SK-N-SH (cell line): ENCODE measurements around the gene CSRNP3. TPM values are rescaled to one million over a fixed set of nuclear protein-coding genes. Genes with fewer than 3 reads are reported as not detected.

ENCODE experiments used
- CTCF ChIA-PET: fragments of 300-600, 350-600 bp; formaldehyde crosslinking; extraction: SDS; loops from one replicate; lab custom pipeline; 2021; lab: Yijun Ruan, JAX
- POLR2A ChIA-PET: fragments of 350-600 bp; sonication (Branson Sonifier 250); formaldehyde crosslinking; extraction: SDS; loops from one replicate; lab custom pipeline; 2020; ENCODE audit warnings: antibody characterized with exemption, inconsistent platforms; lab: Yijun Ruan, JAX
- DNase-seq: peaks from one replicate; pipeline ENCODE4 v3.0.0; 2012
- H2AFZ ChIP-seq: fragments of 200-600 bp; sonication (generic); 2 replicates; pipeline ENCODE4 v1.8.1; 2016; ENCODE audit warnings: antibody characterized with exemption, mild to moderate bottlenecking, low read depth
- H3F3A ChIP-seq: fragments of 200-600 bp; sonication (generic); replicated peaks from 2 replicates; pipeline ENCODE3; 2016; ENCODE audit warnings: antibody characterized with exemption, mild to moderate bottlenecking; ENCODE audit not compliant: insufficient read depth
- H3K27ac ChIP-seq, 2 experiments: fragments of 200-500 bp in 1 of 2; fragments of 200-600 bp in 1 of 2; sonication (Bioruptor generic) in 1 of 2; sonication (generic), shearing (Covaris generic) in 1 of 2; 2 replicates each; pipeline versions ENCODE4 v1.5.1 to v1.6.1; 2014 to 2016; ENCODE audit warnings: low read depth in 2 of 2, inconsistent platforms in 1 of 2, low read length in 1 of 2, mild to moderate bottlenecking in 1 of 2, mixed read lengths in 1 of 2
- H3K27me3 ChIP-seq: fragments of 200-600 bp; sonication (generic), shearing (Covaris generic); 2 replicates; pipeline ENCODE4 v1.6.1; 2016; ENCODE audit warnings: mixed run types; ENCODE audit not compliant: insufficient read depth
- H3K36me3 ChIP-seq, 2 experiments: fragments of 200-500 bp in 1 of 2; fragments of 200-600 bp in 1 of 2; sonication (Bioruptor generic) in 1 of 2; sonication (generic) in 1 of 2; replicated peaks in 1 of 2; 2 replicates each; pipeline versions ENCODE3 to v1.5.1; 2014 to 2016; ENCODE audit warnings: low read length in 1 of 2, mild to moderate bottlenecking in 1 of 2; ENCODE audit not compliant: insufficient read depth in 2 of 2, control insufficient read depth in 1 of 2
- H3K4me1 ChIP-seq, 2 experiments: fragments of 200-500 bp in 1 of 2; fragments of 200-600 bp in 1 of 2; sonication (Bioruptor generic) in 1 of 2; sonication (generic), shearing (Covaris generic) in 1 of 2; 2 replicates each; pipeline versions ENCODE4 v1.5.1 to v1.6.1; 2014 to 2016; ENCODE audit warnings: low read depth in 1 of 2, low read length in 1 of 2, mixed run types in 1 of 2; ENCODE audit not compliant: insufficient read depth in 2 of 2, control insufficient read depth in 1 of 2
- H3K4me2 ChIP-seq: fragments of 200-600 bp; sonication (generic), shearing (Covaris generic); 2 replicates; pipeline ENCODE4 v1.6.1; 2017; ENCODE audit warnings: mixed run types
- H3K4me3 ChIP-seq, 2 experiments: fragments of 200-500 bp in 1 of 2; fragments of 200-600 bp in 1 of 2; sonication (Bioruptor generic) in 1 of 2; sonication (generic), shearing (Covaris generic) in 1 of 2; 2 replicates each; pipeline versions ENCODE4 v1.5.1 to v1.8.1; 2014 to 2016; ENCODE audit warnings: low read depth in 2 of 2, inconsistent platforms in 1 of 2, low read length in 1 of 2, mild to moderate bottlenecking in 1 of 2, mixed read lengths in 1 of 2, moderate library complexity in 1 of 2
- H3K79me2 ChIP-seq: fragments of 200-600 bp; sonication (generic); 2 replicates; pipeline ENCODE4 v1.8.1; 2017; ENCODE audit warnings: mild to moderate bottlenecking; ENCODE audit not compliant: insufficient read depth
- H3K9ac ChIP-seq: fragments of 200-600 bp; sonication (generic); 2 replicates; pipeline ENCODE4 v1.6.1; 2017; ENCODE audit warnings: mixed run types
- H3K9me2 ChIP-seq: fragments of 200-600 bp; sonication (generic); 2 replicates; pipeline ENCODE4 v1.6.1; 2017; ENCODE audit warnings: mixed run types
- H3K9me3 ChIP-seq: fragments of 200-600 bp; sonication (generic); 2 replicates; pipeline ENCODE4 v1.6.1; 2017; ENCODE audit warnings: mixed run types, mild to moderate bottlenecking, moderate library complexity
- H4K20me1 ChIP-seq: fragments of 200-600 bp; sonication (generic); 2 replicates; pipeline ENCODE4 v1.6.1; 2017; ENCODE audit warnings: mild to moderate bottlenecking, mixed run types; ENCODE audit not compliant: insufficient read depth
- CHD2 ChIP-seq: fragments of 150-350 bp; IDR thresholded peaks from 2 replicates; pipeline ENCODE4 v1.6.1; 2018; ENCODE audit warnings: low read length; ENCODE audit not compliant: partially characterized antibody
- EP300 ChIP-seq, 2 experiments: IDR thresholded peaks; 2 replicates each; pipeline versions ENCODE4 v1.4.0 to v1.6.1; 2012; ENCODE audit warnings: borderline replicate concordance in 1 of 2, low read depth in 1 of 2, low read length in 1 of 2
- FOXJ3 ChIP-seq: sonication (generic); formaldehyde crosslinking; IDR thresholded peaks from 2 replicates; pipeline ENCODE4 v1.5.1; 2020; ENCODE audit warnings: mild to moderate bottlenecking, missing genetic modification reagents
- MXI1 ChIP-seq: IDR thresholded peaks from 2 replicates; pipeline ENCODE4 v1.6.1; 2012; ENCODE audit warnings: mild to moderate bottlenecking, low read depth, low read length, improper control_type of control experiment
- NFIC ChIP-seq: IDR thresholded peaks from 2 replicates; pipeline ENCODE4 v1.4.0; 2012; ENCODE audit warnings: borderline replicate concordance
- NRF1 ChIP-seq: IDR thresholded peaks from 2 replicates; pipeline ENCODE4 v1.6.1; 2012; ENCODE audit warnings: low read depth, mild to moderate bottlenecking, low read length
- POLR2AphosphoS5 ChIP-seq: IDR thresholded peaks from 2 replicates; pipeline ENCODE4 v1.6.1; 2012; ENCODE audit warnings: low read depth, low read length
- RAD21 ChIP-seq: IDR thresholded peaks from 2 replicates; pipeline ENCODE4 v1.6.1; 2012; ENCODE audit warnings: mild to moderate bottlenecking, low read length
- RXRA ChIP-seq: IDR thresholded peaks from 2 replicates; pipeline ENCODE4 v1.4.0; 2012; ENCODE audit warnings: low read depth, mild to moderate bottlenecking, borderline replicate concordance
- SMC3 ChIP-seq: IDR thresholded peaks from 2 replicates; pipeline ENCODE4 v1.6.1; 2012; ENCODE audit warnings: low read depth, low read length, improper control_type of control experiment
- TCF12 ChIP-seq: IDR thresholded peaks from 2 replicates; pipeline ENCODE4 v1.4.0; 2012
- TEAD4 ChIP-seq: IDR thresholded peaks from 2 replicates; pipeline ENCODE4 v1.4.0; 2012; ENCODE audit warnings: mild to moderate bottlenecking, borderline replicate concordance; ENCODE audit not compliant: insufficient read depth
- polyA plus RNA-seq, 3 experiments: library from polyadenylated mRNA; depleted of rRNA; stranded (reverse); fragments of >200 nt; gene quantifications; 2 replicates each; pipeline ENCODE4 v1.2.3, GENCODE V29; 2012
- TF ChIP-seq, protein P1 (sequence below): IDR thresholded peaks from 2 replicates; pipeline ENCODE4; 2012
- TF ChIP-seq, protein P2 (sequence below): fragments of 200-600 bp; sonication (generic); IDR thresholded peaks from 2 replicates; pipeline ENCODE4 v1.6.1; 2017; ENCODE audit warnings: antibody characterized with exemption, mild to moderate bottlenecking, moderate library complexity
- TF ChIP-seq, protein P3 (sequence below): IDR thresholded peaks from 2 replicates; pipeline ENCODE4 v1.6.1; 2012; ENCODE audit warnings: mild to moderate bottlenecking, low read depth, low read length, moderate library complexity
- TF ChIP-seq, protein P4 (sequence below): fragments of 150-350 bp; IDR thresholded peaks from 2 replicates; pipeline ENCODE4 v1.6.1; 2016; ENCODE audit warnings: mild to moderate bottlenecking, low read depth, low read length
- TF ChIP-seq, protein P5 (sequence below): IDR thresholded peaks from 2 replicates; pipeline ENCODE4 v1.4.0; 2012; ENCODE audit warnings: low read depth, borderline replicate concordance
- TF ChIP-seq, protein P6 (sequence below): IDR thresholded peaks from 2 replicates; pipeline ENCODE4 v1.4.0; 2012; ENCODE audit warnings: low read depth, borderline replicate concordance

Gene CSRNP3
- polyA plus RNA-seq, 1 of the 3 experiments (the other 2 are of a cell fraction): 1.0 TPM

DNA sequence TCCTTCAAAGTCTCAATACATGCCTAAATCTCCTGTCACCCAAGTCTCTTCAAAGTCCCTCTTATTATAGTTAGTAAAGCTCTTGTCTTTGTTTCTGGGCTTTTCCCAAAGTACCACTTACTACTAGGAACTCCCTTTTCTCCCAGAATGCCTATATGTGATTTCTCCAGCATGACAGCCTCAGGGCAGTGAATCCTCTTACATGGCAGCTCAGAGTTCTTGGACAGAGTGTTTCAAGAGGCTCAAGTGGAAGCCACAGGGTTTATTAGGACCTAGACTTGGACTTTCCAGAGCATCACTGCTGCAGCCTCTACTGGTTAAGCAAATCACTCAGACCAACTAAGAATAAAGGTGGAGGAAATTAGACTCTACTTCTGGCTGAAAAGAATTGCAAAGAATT lies 98.9 kb downstream of the CSRNP3 start:
- H3K4me3 ChIP-seq: no peak overlapping the region
- peaks cover 8 to 19% of the 10 kb centered on the region in 2 experiments; a peak in 3 of 4 replicates for H3K4me1 ChIP-seq
- no peaks in the 10 kb centered on the region for H3K27me3 ChIP-seq
- H3F3A ChIP-seq: peaks cover 9% of the 10 kb centered on the region
- no peaks in the 10 kb centered on the region for H3K79me2 ChIP-seq
- no peaks in the 10 kb centered on the region for H3K36me3 ChIP-seq
- no peak for DNase-seq
- no peak overlapping the region for H3K9ac ChIP-seq
- H3K4me2 ChIP-seq: no peak overlapping the region
- no peak overlapping the region for H2AFZ ChIP-seq
- H3K27ac ChIP-seq: no peak overlapping the region
- no peaks in the 10 kb centered on the region for H3K9me3 ChIP-seq
- ChIA-PET POLR2A (no interaction called here), CTCF (interaction anchor here (1.3 to 1.7 kb wide), 2 partner anchors 9 to 18 kb away, joined by 3 to 4 read pairs; no protein-coding TSS in a partner anchor)
- TF ChIP-seq, protein P1, sequence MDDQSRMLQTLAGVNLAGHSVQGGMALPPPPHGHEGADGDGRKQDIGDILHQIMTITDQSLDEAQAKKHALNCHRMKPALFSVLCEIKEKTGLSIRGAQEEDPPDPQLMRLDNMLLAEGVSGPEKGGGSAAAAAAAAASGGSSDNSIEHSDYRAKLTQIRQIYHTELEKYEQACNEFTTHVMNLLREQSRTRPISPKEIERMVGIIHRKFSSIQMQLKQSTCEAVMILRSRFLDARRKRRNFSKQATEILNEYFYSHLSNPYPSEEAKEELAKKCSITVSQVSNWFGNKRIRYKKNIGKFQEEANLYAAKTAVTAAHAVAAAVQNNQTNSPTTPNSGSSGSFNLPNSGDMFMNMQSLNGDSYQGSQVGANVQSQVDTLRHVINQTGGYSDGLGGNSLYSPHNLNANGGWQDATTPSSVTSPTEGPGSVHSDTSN: no peak
- no peak for TF ChIP-seq FOXJ3
- TF ChIP-seq RXRA: no peak
- TF ChIP-seq MXI1: no peak
- no peak for TF ChIP-seq RAD21
- no peak for TF ChIP-seq TEAD4
- TF ChIP-seq, protein P2, sequence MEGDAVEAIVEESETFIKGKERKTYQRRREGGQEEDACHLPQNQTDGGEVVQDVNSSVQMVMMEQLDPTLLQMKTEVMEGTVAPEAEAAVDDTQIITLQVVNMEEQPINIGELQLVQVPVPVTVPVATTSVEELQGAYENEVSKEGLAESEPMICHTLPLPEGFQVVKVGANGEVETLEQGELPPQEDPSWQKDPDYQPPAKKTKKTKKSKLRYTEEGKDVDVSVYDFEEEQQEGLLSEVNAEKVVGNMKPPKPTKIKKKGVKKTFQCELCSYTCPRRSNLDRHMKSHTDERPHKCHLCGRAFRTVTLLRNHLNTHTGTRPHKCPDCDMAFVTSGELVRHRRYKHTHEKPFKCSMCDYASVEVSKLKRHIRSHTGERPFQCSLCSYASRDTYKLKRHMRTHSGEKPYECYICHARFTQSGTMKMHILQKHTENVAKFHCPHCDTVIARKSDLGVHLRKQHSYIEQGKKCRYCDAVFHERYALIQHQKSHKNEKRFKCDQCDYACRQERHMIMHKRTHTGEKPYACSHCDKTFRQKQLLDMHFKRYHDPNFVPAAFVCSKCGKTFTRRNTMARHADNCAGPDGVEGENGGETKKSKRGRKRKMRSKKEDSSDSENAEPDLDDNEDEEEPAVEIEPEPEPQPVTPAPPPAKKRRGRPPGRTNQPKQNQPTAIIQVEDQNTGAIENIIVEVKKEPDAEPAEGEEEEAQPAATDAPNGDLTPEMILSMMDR: no peak
- TF ChIP-seq, protein P3, sequence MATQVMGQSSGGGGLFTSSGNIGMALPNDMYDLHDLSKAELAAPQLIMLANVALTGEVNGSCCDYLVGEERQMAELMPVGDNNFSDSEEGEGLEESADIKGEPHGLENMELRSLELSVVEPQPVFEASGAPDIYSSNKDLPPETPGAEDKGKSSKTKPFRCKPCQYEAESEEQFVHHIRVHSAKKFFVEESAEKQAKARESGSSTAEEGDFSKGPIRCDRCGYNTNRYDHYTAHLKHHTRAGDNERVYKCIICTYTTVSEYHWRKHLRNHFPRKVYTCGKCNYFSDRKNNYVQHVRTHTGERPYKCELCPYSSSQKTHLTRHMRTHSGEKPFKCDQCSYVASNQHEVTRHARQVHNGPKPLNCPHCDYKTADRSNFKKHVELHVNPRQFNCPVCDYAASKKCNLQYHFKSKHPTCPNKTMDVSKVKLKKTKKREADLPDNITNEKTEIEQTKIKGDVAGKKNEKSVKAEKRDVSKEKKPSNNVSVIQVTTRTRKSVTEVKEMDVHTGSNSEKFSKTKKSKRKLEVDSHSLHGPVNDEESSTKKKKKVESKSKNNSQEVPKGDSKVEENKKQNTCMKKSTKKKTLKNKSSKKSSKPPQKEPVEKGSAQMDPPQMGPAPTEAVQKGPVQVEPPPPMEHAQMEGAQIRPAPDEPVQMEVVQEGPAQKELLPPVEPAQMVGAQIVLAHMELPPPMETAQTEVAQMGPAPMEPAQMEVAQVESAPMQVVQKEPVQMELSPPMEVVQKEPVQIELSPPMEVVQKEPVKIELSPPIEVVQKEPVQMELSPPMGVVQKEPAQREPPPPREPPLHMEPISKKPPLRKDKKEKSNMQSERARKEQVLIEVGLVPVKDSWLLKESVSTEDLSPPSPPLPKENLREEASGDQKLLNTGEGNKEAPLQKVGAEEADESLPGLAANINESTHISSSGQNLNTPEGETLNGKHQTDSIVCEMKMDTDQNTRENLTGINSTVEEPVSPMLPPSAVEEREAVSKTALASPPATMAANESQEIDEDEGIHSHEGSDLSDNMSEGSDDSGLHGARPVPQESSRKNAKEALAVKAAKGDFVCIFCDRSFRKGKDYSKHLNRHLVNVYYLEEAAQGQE: no peak
- TF ChIP-seq, protein P4, sequence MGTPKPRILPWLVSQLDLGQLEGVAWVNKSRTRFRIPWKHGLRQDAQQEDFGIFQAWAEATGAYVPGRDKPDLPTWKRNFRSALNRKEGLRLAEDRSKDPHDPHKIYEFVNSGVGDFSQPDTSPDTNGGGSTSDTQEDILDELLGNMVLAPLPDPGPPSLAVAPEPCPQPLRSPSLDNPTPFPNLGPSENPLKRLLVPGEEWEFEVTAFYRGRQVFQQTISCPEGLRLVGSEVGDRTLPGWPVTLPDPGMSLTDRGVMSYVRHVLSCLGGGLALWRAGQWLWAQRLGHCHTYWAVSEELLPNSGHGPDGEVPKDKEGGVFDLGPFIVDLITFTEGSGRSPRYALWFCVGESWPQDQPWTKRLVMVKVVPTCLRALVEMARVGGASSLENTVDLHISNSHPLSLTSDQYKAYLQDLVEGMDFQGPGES: no peak
- TF ChIP-seq EP300 (IDR thresholded peaks at IDR 0.05; ENCODE audit: borderline replicate concordance in 1 of 2, low read depth in 1 of 2, low read length in 1 of 2): no peak
- no peak for TF ChIP-seq CHD2
- TF ChIP-seq NRF1: no peak
- TF ChIP-seq TCF12: no peak
- TF ChIP-seq, protein P5, sequence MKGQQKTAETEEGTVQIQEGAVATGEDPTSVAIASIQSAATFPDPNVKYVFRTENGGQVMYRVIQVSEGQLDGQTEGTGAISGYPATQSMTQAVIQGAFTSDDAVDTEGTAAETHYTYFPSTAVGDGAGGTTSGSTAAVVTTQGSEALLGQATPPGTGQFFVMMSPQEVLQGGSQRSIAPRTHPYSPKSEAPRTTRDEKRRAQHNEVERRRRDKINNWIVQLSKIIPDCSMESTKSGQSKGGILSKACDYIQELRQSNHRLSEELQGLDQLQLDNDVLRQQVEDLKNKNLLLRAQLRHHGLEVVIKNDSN: no peak
- no peak for TF ChIP-seq SMC3
- TF ChIP-seq, protein P6, sequence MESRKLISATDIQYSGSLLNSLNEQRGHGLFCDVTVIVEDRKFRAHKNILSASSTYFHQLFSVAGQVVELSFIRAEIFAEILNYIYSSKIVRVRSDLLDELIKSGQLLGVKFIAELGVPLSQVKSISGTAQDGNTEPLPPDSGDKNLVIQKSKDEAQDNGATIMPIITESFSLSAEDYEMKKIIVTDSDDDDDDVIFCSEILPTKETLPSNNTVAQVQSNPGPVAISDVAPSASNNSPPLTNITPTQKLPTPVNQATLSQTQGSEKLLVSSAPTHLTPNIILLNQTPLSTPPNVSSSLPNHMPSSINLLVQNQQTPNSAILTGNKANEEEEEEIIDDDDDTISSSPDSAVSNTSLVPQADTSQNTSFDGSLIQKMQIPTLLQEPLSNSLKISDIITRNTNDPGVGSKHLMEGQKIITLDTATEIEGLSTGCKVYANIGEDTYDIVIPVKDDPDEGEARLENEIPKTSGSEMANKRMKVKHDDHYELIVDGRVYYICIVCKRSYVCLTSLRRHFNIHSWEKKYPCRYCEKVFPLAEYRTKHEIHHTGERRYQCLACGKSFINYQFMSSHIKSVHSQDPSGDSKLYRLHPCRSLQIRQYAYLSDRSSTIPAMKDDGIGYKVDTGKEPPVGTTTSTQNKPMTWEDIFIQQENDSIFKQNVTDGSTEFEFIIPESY: no peak
- no peak for TF ChIP-seq POLR2AphosphoS5
- no peak for TF ChIP-seq NFIC
- H4K20me1 ChIP-seq: no peaks in the 10 kb centered on the region
- no peaks in the 10 kb centered on the region for H3K9me2 ChIP-seq
